HG02610 (cell line): ENCODE data around the gene ZBTB20.

Experiments
- ATAC-seq: cut with Tn5 transposase; IDR thresholded peaks from one replicate; pipeline ENCODE4 v1.9.1; 2021; ENCODE audit warnings: mild to moderate bottlenecking, moderate library complexity; ENCODE audit not compliant: unreplicated experiment

Gene ZBTB20

DNA sequence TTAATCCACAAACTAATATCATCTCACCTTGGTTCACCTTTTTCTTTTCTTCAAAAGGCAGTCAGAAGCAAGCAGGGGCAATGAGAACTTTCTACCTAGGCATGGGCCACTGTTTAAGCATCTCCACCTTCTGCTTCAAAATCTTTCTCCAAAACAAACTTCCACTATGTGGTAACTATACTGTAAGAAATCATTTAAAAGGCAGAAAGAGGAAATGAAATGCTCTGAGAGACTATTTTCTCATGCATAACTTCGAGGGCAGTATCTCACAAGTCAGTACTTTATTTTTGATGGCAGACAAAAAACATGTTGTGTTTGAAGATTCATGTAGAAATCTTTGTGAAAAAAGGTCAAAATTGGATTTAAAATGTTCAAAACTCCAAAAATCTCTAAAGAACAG is 419.7 kb downstream of the ZBTB20 start:
- peak; percentile 59 for ATAC-seq

DNA sequence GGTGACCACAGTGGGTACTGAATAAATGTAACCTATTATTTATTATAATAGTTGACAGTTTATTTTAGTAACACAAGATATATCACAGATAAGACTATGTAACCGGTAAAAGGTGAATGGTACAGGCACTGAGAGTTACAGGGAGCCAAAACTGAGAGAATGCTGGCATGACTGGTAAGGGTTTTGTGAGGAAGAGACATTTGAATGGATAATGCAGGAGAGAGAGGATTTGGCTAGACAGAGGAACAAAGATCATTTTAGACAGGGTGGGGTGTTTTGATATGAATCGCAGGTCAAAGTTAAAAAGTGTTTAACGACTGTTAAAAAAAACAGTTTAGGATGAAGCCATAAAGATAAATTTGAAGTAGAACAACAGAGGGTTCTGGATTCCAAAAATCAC is 421.1 kb downstream of the ZBTB20 start:
- ATAC-seq, result no peak

- ATAC-seq, result no peak
These were observed 424.6 kb downstream of the ZBTB20 start for GRCh38 chr3:114722530-114722929.

GRCh38 chr3:114721864-114722263 is 425.2 kb downstream of the ZBTB20 start:
- peak; percentile 91 for ATAC-seq

DNA sequence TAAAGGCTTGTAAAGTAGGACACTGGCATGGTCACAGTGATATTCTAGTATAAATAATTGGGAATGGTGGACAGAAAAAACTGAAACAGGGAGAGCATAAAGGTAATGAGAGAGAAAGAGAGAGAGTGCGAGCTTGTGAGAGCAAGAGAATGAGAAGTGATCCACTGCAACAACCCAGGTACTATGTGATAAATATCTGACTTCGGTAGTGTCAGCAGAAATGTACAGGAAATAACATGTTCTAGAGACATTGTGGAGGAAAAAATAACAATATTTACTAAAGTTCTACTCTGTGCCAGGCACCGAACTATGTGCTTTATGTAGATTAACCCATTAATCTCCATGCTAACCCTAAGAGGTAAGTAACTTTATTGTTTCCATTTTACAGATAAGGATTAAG is 425.9 kb downstream of the ZBTB20 start:
- no peak for ATAC-seq

DNA sequence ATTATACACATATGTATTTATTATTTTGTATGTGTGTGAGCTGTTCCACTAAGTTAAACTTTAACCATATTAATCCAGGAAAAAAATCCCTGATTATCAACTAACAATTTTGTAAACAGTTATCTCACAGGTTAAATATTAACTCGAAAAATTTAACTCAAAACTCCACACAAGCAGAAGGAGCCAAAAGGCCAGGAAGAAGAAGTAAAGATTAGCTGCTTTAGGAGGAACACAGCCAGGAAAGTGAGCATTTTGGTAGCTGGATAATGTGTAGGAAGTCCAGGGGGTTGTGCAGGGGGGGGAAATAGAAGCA is 428.2 kb downstream of the ZBTB20 start:
- no peak for ATAC-seq

GRCh38 chr3:114718071-114718897 is 428.8 kb downstream of the ZBTB20 start:
- peak; percentile 63 for ATAC-seq

DNA sequence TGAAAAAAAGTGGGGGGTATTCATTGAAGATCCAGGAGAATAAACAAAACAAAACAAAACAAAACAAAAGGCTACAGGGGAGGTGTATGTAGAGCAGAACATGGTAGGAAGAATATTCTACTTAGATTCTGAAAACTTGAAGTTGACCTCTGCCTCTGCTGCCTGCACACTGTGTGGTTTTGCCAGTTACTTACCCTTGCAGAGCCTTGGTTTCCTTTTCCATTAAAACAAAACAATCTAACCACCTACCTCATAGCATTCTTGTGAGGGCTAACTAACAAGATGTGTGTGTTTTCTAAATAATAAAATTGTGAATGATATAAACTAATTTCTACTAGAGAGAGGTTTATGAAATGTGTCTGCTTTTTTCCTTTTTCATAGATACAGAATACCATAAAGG is 430.2 kb downstream of the ZBTB20 start:
- ATAC-seq, result no peak

DNA sequence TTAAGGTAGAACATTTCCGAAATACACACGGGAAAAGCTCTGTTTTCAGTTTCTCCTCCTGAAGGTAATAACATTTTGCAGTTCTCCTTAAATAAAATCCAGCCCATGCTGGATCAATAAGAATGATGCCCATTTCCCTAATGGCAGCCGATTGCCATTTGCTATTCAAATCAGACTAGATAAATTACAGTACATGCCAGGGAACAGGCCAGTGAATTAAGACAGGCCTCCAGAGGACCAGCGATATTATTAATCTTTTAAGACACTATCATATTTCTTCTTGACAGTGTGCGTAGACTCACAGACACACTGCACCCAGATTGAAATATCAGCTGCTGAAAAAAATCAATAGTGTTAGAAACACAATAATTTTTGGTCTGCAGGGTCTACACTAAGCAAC is 431.0 kb downstream of the ZBTB20 start:
- no peak for ATAC-seq

GRCh38 chr3:114714957-114715460 is 432.1 kb downstream of the ZBTB20 start:
- no peak for ATAC-seq

DNA sequence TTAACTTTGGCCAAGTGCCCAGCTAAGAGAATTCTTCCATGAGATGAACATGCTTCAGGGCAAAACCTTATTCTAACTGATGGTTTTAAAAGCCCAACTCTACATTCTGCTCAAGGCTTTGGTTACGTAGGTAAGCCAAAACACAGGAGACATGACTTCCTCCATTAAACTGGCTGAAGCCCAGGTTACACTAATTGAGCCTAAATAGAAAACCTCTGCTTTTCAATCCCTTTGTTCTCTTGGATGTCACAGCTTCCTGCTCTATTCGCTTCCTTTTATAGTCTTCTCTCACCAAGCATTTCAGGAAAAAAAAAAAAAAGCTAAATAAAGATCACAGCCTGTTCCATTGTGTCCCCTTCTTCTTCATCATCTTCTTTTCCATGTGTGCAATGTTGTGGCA is 432.9 kb downstream of the ZBTB20 start:
- no peak for ATAC-seq

- ATAC-seq, result no peak
These were observed 434.2 kb downstream of the ZBTB20 start for GRCh38 chr3:114712728-114713492.

- ATAC-seq, result peak; percentile 45
These were observed 435.7 kb downstream of the ZBTB20 start for GRCh38 chr3:114711321-114711886.

DNA sequence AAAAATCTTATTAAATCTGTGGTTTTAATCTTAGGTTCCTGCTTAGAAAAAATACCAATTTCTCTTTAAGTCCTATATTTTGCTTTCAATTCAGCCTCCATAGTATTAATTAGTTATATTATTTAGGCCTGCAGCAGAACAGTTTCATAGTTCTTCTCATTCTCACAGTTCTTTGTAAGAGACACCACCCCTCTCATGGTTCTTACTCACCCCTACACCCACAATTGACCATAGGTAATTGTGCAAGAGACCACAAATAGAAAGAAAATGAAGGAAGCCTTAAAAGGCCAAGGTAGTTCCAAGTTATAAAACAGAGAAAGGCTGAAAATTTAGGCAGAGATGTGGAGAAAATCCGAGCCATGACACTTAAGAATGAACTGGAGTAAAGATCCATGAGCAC is 438.0 kb downstream of the ZBTB20 start:
- ATAC-seq, result no peak

GRCh38 chr3:114707252-114707860 is 439.7 kb downstream of the ZBTB20 start:
- ATAC-seq, result no peak

- ATAC-seq, result peak; percentile 86
These were observed 440.4 kb downstream of the ZBTB20 start for GRCh38 chr3:114706591-114707232.

- no peak for ATAC-seq
These were observed 446.4 kb downstream of the ZBTB20 start for GRCh38 chr3:114700637-114701234.

- no peak for ATAC-seq
These were observed 448.7 kb downstream of the ZBTB20 start for GRCh38 chr3:114698146-114699105.

GRCh38 chr3:114697401-114697800 is 449.7 kb downstream of the ZBTB20 start:
- no peak for ATAC-seq
